ENCODE data around the gene STARD3NL.
"Not testable (repeated sequence)": the region's sequence is repeated elsewhere in the genome, so short reads cannot be mapped to it uniquely, and the experiment has no call there.

STARD3NL gene

DNA sequence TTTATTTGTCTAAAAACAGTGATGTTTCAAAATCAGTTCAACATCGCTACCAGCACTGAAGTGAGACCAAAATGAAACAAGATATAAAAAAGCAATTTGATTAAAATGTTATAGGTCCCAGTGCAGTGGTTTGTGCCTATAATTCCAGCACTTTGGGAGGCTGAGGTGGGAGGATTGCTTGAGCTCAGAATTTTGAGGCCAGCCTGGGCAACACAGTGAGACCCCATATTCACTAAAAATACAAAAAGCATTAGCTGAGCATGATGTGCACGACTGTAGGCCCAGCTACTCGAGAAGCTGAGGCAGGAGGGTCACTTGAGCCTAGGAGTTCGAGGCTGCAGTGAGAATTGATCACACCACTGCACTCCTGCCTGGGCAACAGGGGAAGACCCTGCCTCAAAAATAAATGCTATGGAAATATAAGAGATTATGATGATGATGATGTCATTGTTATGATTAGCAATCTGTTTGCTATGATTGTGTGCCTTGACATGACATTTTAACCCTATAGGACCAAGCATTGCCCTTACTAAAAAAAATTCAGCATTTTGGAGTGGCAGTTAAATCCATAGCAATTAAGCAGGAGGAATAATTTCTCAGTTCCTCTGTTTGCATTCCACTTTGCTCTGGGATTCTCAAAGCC is 91.8 kb downstream of the STARD3NL start:
- DNase-seq (ENCODE audit: low spot score), result not testable (repeated sequence)

GRCh38 chr7:38270405-38270804 is 92.4 kb downstream of the STARD3NL start:
- not testable (repeated sequence) for DNase-seq (ENCODE audit: low spot score)

DNA sequence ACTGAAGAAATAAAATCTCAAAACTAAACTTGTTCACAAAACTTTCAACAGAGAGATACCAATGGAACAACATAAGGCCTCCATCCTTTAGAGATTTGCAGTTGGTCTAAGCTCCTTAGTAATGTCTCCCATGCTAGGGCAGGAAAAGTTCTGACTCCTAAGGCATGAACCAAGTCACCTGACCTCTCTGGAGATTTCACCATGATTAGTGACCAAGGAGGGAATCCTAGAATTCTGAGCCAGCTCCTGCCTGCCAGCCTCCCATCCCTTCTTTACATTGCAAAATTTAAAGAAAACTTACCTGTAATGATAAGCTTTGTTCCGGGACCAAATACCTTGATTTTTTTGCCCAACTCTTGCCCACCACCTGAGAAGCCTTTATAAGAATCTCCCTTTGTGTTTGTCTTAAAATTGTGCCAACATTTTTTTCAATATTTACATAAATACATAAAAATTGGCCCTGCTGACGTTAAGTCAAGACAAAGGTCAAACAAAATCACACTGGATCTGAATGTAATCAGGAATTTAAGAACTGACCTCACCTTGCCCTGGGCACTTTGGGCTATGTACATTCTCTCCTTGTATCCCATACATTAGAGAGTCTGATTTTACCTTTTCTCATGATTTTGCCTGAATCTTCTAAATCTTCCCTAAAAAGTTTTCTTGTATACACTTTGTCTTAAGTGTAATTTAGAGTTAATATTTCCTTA is 95.4 kb downstream of the STARD3NL start, which contains the start of gene TARP:
Gene TARP (minus strand): TSS at position 351 of the 710 bp plus-strand sequence.
- no peak for DNase-seq (ENCODE audit: low spot score)

DNA sequence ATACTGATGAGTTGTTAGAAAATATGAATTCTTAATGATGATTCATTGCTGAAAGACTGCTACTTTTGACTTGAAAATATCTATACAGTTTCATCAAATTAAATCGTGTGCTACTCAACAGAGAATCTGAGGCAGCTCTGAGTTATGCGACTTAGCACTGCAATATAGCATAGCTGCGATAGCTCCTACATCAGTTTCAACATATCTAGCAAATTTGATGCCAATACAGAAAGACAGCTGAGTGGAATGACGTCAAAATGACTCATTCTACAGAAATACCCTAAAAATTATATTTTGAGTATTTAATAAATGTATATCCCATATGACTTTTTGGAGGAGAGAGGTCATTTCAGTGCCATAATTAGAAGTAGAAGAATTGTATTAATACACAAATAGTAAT is 96.4 kb downstream of the STARD3NL start:
- no peak for DNase-seq (ENCODE audit: low spot score)

GRCh38 chr7:38274927-38275620 is 97.0 kb downstream of the STARD3NL start:
- DNase-seq (ENCODE audit: low spot score), result no peak

DNA sequence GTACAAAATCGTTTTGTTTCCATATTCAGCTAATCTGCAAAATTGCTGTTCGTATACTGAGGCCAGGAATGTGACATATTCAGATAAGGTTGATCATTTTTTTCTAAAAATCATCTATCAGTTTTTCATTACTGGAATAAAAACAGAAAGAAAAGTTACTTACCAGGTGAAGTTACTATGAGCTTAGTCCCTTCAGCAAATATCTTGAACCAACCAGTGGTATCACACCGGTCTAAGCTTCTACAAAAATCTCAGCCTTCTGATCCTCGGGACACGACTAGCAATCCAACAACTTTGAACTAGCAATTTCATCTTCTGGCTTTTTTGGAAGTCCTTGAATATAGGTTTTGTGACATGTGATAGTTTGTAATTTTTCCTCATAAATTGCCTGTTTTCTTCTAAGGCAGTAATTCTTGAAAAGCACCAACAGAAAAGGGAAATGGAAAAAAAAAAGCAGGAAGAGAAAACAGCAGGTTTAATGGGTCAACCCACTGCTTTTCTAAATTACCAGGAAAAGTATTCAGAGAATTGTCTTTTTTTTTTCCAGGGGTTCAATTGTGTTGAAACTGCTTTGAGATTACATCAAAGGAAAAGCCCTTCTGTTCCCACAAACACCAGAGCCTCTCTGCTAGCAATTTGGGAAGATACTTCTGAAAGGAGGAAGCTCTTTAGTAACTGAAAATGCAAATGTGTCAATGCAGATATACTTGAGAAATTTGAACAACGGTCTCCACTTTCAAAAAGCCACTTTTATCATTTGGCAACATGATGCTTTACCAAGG is 98.2 kb downstream of the STARD3NL start:
- DNase-seq (ENCODE audit: low spot score), result no peak

GRCh38 chr7:38280000-38280399 is 102.0 kb downstream of the STARD3NL start:
- no peak for DNase-seq (ENCODE audit: low spot score)
